HepG2 (cell line): ENCODE data around the gene ZNF653. TPM values are rescaled to one million over a fixed set of nuclear protein-coding genes. Genes with fewer than 3 reads are reported as not detected.

ENCODE experiments used
- AKAP8 ChIP-seq: sonication (generic); formaldehyde crosslinking; IDR thresholded peaks from 2 replicates; pipeline ENCODE4 v1.5.1; 2020; ENCODE audit warnings: mild to moderate bottlenecking, missing genetic modification reagents
- BORCS8-MEF2B ChIP-seq: sonication (generic); formaldehyde crosslinking; IDR thresholded peaks from 2 replicates; pipeline ENCODE4 v1.8.0; 2022; ENCODE audit warnings: mild to moderate bottlenecking, missing genetic modification reagents
- CHD4 ChIP-seq: fragments of 200-600 bp; sonication (generic); IDR thresholded peaks from 2 replicates; pipeline ENCODE4 v1.7.0; 2017; ENCODE audit warnings: mild to moderate bottlenecking, low read length, borderline replicate concordance
- FOXP1 ChIP-seq, 2 experiments: fragments of 450-650 bp in 1 of 2; IDR thresholded peaks; 2 replicates each; pipeline ENCODE4 v1.6.1; 2017 to 2018; ENCODE audit warnings: antibody characterized with exemption in 1 of 2
- GPN1 ChIP-seq: sonication (generic); formaldehyde crosslinking; IDR thresholded peaks from 2 replicates; pipeline ENCODE4 v1.5.1; 2020; ENCODE audit warnings: missing genetic modification reagents, borderline replicate concordance
- IRF1 ChIP-seq: sonication (generic); formaldehyde crosslinking; IDR thresholded peaks from 2 replicates; pipeline ENCODE4 v1.4.0; 2020; ENCODE audit warnings: low read depth, mild to moderate bottlenecking, missing genetic modification reagents
- MED13 ChIP-seq: sonication (generic); formaldehyde crosslinking; IDR thresholded peaks from 2 replicates; pipeline ENCODE4 v1.5.0; 2020; ENCODE audit warnings: missing genetic modification reagents
- MTF1 ChIP-seq: sonication (generic); formaldehyde crosslinking; IDR thresholded peaks from 2 replicates; pipeline ENCODE4 v1.5.0; 2020; ENCODE audit warnings: missing genetic modification reagents
- NR1H2 ChIP-seq: sonication (generic); formaldehyde crosslinking; IDR thresholded peaks from 2 replicates; pipeline ENCODE4 v1.8.1; 2022; ENCODE audit warnings: low read depth, missing genetic modification reagents, borderline replicate concordance
- PITX1 ChIP-seq: sonication (generic); formaldehyde crosslinking; IDR thresholded peaks from 2 replicates; pipeline ENCODE4 v1.5.1; 2020; ENCODE audit warnings: mild to moderate bottlenecking, missing genetic modification reagents
- POGZ ChIP-seq: sonication (generic); formaldehyde crosslinking; IDR thresholded peaks from 2 replicates; pipeline ENCODE4 v1.4.0; 2020; ENCODE audit warnings: mild to moderate bottlenecking, missing genetic modification reagents
- RAD21 ChIP-seq: fragments of 450-650 bp; formaldehyde crosslinking; IDR thresholded peaks from 2 replicates; pipeline ENCODE4 v1.5.0; 2020; ENCODE audit warnings: mild to moderate bottlenecking
- RARG ChIP-seq: sonication (generic); formaldehyde crosslinking; IDR thresholded peaks from 2 replicates; pipeline ENCODE4 v1.4.0; 2020; ENCODE audit warnings: low read depth, mild to moderate bottlenecking, missing genetic modification reagents
- SNAI1 ChIP-seq: sonication (generic); formaldehyde crosslinking; IDR thresholded peaks from 2 replicates; pipeline ENCODE4 v1.5.0; 2020; ENCODE audit warnings: mild to moderate bottlenecking, missing genetic modification reagents, borderline replicate concordance
- SNRNP70 ChIP-seq: fragments of 200-400 bp; formaldehyde crosslinking; IDR thresholded peaks from 2 replicates; pipeline ENCODE4 v1.6.1; 2017; ENCODE audit warnings: mild to moderate bottlenecking, low read depth, low read length, moderate library complexity
- ZFYVE20 ChIP-seq: sonication (generic); formaldehyde crosslinking; IDR thresholded peaks from 2 replicates; pipeline ENCODE4 v1.8.0; 2023; ENCODE audit warnings: low read depth, mild to moderate bottlenecking, moderate library complexity, missing genetic modification reagents, borderline replicate concordance
- ZNF20 ChIP-seq: sonication (generic); formaldehyde crosslinking; IDR thresholded peaks from 2 replicates; pipeline ENCODE4 v1.4.0; 2020; ENCODE audit warnings: mild to moderate bottlenecking, moderate library complexity, missing genetic modification reagents
- ZNF446 ChIP-seq: sonication (generic); formaldehyde crosslinking; IDR thresholded peaks from 2 replicates; pipeline ENCODE4 v1.5.0; 2020; ENCODE audit warnings: mild to moderate bottlenecking, missing genetic modification reagents
- ZNF567 ChIP-seq: sonication (generic); formaldehyde crosslinking; IDR thresholded peaks from 2 replicates; pipeline ENCODE4 v1.8.1; 2023; ENCODE audit warnings: mild to moderate bottlenecking, missing genetic modification reagents, borderline replicate concordance
- ZNF619 ChIP-seq: sonication (generic); formaldehyde crosslinking; IDR thresholded peaks from 2 replicates; pipeline ENCODE4 v1.4.0; 2020; ENCODE audit warnings: mild to moderate bottlenecking, missing genetic modification reagents
- ZNF776 ChIP-seq: sonication (generic); formaldehyde crosslinking; IDR thresholded peaks from 2 replicates; pipeline ENCODE4 v1.4.0; 2020; ENCODE audit warnings: mild to moderate bottlenecking, missing genetic modification reagents
- polyA plus RNA-seq, 8 experiments: library from polyadenylated mRNA; depleted of rRNA in 3 of 8; stranded (reverse) in 7 of 8; unstranded in 1 of 8; fragments of >200 nt; fragmentation: Illumina TruSeq in 4 of 8; extraction: Trizol in 4 of 8; gene quantifications; 2 replicates each; pipeline versions ENCODE4 v1.2.1 to v1.2.3, GENCODE V29; 2011 to 2016; ENCODE audit warnings: low read depth in 4 of 8, missing spikeins in 1 of 8, mixed read lengths in 1 of 8; ENCODE audit not compliant: insufficient read depth in 1 of 8
- total RNA-seq, 5 experiments: library from RNA; depleted of rRNA; stranded (reverse); fragments of >200 nt; fragmentation: Illumina TruSeq; extraction: Trizol; gene quantifications; 2 replicates each; pipeline ENCODE4 v1.2.3, GENCODE V29; 2016; ENCODE audit warnings: low read depth in 1 of 5
- TF ChIP-seq, protein P1 (sequence below): sonication (generic); formaldehyde crosslinking; IDR thresholded peaks from 2 replicates; pipeline ENCODE4 v1.4.0; 2020; ENCODE audit warnings: mild to moderate bottlenecking, missing genetic modification reagents

The ZNF653 gene
- total and polyA plus RNA-seq, 2 of the 13 experiments (the other 11 are each of a cell fraction or from before 2014, with no cell fraction given) = 4.7 to 7.1 TPM

DNA sequence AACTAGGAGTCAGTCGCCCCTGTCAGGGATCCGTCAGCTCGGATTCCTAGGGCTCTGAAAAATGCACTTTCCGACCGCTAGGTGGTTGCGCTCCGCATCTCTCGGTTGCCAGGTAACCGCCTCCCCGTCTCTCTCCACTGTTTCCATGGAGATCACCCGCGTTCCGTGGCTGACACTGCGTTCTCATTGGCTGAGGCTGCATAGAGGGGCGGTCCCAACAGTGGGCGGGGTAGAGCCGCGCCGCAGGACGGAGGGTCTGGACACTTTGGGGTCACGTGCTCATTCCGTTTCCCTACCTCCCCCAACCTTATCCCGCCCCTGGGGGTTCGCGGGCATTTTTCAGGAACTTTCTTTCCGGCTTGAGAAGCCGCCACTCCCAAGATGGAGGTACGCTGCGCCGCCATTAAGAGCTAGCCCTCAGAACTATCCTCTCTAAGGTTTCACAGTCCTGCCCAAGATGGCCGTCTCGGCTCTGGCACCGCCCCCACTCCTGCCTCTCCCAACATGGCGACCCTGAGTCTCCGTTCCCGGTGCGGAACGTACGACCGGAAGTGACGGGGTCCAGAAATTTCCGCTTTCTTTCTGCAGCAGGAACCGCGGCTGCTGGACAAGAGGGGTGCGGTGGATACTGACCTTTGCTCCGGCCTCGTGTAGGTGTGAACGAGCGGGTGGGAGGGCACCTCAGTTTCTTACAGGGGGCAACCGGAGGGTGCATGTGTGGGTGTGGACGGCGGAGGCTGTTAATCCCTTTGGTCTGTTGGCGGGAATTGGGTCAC is 70.4 kb downstream of the ZNF653 start, which contains the start of the genes ODAD3 and PRKCSH (continued):
- TF ChIP-seq IRF1 (CRISPR knock-in tag) (no peak), ZFYVE20 (CRISPR knock-in tag) (no peak), MED13 (CRISPR knock-in tag) (no peak), POGZ (CRISPR knock-in tag) (peak; percentile 35; the same call in 1 of the 2 replicates), ZNF776 (CRISPR knock-in tag) (no peak), SNAI1 (no peak), AKAP8 (CRISPR knock-in tag) (peak; percentile 62; the same call in 1 of the 2 replicates), ZNF567 (CRISPR knock-in tag) (no peak), RARG (CRISPR knock-in tag) (no peak), ZNF20 (no peak), NR1H2 (CRISPR knock-in tag) (0 out of 2 replicates have a peak, but pooled peaks have one; percentile 20), BORCS8-MEF2B (CRISPR knock-in tag) (peak; percentile 92), FOXP1 (IDR thresholded peaks at IDR 0.05) (no peak), FOXP1 (CRISPR knock-in tag; IDR thresholded peaks at IDR 0.05) (no peak), GPN1 (no peak), ZNF619 (peak; percentile 29; the same call in 1 of the 2 replicates), PITX1 (CRISPR knock-in tag) (peak; percentile 52; the same call in 1 of the 2 replicates), RAD21 (CRISPR knock-in tag) (0 out of 2 replicates have a peak, but pooled peaks have one; percentile 19), ZNF446 (peak; percentile 84; the same call in 1 of the 2 replicates), MTF1 (CRISPR knock-in tag) (no peak), SNRNP70 (no peak), CHD4 (no peak)
- TF ChIP-seq, protein P1, sequence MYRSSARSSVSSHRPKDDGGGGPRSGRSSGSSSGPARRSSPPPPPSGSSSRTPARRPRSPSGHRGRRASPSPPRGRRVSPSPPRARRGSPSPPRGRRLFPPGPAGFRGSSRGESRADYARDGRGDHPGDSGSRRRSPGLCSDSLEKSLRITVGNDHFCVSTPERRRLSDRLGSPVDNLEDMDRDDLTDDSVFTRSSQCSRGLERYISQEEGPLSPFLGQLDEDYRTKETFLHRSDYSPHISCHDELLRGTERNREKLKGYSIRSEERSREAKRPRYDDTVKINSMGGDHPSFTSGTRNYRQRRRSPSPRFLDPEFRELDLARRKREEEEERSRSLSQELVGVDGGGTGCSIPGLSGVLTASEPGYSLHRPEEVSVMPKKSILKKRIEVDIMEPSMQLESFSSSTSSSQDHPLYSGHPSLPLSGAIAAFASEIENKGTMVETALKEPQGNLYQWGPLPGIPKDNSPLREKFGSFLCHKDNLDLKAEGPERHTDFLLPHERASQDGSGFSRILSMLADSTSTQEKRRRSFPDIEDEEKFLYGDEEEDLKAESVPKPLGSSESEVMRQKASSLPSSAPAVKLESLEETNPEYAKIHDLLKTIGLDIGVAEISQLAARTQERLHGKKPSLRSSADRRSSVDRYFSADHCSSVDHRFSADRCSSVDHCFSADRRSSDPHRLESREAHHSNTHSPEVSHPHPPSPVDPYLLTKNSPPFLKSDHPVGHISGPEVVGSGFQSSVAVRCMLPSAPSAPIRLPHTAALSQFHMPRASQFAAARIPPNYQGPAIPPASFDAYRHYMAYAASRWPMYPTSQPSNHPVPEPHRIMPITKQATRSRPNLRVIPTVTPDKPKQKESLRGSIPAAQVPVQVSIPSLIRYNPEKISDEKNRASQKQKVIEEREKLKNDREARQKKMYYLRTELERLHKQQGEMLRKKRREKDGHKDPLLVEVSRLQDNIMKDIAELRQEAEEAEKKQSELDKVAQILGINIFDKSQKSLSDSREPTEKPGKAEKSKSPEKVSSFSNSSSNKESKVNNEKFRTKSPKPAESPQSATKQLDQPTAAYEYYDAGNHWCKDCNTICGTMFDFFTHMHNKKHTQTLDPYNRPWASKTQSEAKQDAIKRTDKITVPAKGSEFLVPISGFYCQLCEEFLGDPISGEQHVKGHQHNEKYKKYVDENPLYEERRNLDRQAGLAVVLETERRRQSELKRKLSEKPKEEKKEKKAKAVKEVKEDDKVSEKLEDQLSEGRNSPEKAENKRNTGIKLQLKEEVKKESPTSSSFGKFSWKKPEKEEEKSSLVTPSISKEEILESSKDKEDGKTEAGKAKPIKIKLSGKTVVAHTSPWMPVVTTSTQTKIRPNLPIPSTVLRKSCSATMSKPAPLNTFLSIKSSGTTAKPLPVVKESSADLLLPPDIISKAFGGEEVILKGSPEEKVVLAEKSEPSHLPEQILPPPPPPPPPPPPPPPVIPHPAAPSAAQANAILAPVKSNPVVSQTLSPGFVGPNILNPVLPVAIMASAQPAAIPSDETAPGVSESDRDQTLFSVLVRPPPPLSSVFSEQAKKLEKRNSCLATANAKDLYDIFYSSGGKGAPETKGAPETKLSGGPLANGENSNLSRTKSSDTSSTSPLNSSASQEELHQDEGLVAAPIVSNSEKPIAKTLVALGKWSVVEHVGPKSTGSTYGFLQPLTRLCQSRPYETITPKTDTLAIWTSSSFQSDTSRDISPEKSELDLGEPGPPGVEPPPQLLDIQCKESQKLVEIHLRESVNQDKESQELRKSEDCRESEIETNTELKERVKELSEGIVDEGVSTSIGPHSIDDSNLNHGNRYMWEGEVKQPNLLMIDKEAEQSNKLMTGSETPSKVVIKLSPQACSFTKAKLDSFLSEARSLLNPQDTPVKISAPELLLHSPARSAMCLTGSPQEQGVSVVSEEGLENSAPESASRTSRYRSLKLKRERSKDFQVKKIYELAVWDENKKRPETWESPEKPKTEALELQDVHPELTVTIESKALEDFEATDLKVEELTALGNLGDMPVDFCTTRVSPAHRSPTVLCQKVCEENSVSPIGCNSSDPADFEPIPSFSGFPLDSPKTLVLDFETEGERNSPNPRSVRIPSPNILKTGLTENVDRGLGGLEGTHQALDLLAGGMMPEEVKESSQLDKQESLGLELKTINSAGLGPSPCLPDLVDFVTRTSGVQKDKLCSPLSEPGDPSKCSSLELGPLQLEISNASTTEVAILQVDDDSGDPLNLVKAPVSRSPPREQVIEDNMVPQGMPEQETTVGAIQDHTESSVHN (CRISPR knock-in tag) = no peak
